NCI-H2196 (cell line): ENCODE measurements around the gene FILIP1L.

Source experiments
- DNase-seq: peaks from one replicate; lab custom pipeline; 2025; ENCODE audit not compliant: unreplicated experiment; lab: John Stamatoyannopoulos, UW

The FILIP1L gene

DNA sequence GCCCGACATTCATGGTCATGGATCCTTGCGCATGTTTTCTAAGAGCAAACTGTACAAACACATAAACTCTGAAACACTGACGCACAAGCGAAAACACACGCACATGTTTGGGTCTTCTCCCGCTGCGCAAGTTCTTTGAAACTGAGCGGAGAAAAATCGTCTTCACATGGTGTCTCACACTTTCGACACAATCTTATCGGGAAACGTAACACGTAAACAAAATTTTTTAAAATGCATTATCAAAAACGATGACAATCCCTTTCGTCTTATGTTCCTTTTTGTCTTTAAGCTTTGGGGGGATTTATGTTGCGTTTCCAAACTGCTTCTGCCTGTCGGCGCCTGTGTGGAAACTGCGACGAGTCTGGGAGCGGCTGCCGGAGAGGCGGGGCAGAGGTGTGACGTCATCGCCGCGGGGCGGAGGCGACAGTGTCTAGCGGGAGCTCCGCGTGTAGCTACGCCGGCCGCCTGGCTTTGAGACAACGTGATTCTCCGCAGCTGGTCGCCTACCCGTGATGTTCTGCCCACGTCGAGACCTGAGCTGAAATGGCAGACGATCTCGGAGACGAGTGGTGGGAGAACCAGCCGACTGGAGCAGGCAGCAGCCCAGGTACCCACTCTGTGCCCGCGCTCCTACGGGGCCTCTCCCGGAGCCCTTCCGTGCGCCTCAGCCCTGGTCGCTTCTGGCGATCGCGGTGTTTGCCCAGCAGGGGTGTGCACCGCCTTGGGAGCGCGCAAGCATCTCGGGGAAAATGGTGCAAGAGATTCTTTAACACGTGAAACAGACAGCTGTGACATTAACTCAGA lies 296.7 kb downstream of the FILIP1L start, which contains the start of gene CMSS1:
Gene CMSS1 (plus strand): TSS at position 426 of the 804 bp plus-strand sequence.
- peak; percentile 96 for DNase-seq

DNA sequence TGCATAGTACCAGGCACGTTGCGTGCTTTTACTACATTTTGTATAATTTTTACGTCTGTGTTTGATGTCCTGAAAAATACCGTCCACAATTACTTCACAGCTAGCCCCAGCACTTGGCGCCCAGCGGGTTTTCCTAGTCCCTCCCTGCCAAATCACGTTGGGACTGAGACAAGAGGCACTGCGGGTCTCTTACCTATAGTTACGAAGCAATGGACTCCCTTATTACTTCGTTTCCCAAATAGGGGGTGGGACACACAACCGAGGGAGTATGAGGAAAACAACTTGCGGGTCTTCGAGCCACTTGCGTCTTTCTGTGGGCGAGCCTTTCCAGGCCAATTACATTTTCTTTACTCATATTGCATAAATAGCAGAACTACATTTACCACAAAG lies 297.3 kb downstream of the FILIP1L start:
- DNase-seq = peak; percentile 27

DNA sequence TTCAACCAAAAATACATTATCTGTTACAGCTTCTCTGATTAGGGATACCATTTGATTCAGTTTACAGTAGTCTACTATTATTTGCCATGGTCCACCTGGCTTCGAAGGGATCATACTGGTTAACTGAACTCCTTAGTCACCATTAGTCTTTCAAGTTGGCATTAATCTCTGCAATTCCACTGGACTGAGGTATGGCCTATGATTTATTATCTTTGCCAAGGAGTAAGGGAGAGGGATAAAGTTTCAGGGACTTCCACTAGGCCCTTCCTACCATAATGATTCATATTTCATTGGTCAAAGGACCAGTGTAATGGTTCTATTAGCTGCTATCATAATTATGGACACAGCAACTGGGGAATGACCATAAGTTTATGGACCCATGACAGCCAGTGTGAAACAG lies 303.9 kb downstream of the FILIP1L start:
- no peak for DNase-seq

DNA sequence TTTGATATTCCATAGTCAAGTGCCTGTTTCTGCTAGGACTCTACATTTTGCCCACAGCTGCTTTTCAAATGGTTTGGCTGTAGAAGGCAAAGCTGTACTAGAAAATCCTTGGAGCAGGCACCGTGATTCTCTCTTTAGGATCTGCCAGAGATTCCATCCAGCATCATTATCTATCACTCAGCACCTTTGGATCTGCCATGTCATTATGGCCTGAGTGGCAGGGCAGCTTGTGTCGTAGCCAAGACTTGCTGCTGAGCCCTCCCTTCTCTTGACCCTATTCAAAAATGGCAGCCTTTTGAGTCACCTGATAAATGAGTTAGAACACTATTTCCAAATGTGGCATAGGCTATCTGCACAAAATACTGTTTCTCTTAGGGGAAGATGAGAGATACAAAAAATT lies 304.7 kb downstream of the FILIP1L start:
- DNase-seq = no peak

DNA sequence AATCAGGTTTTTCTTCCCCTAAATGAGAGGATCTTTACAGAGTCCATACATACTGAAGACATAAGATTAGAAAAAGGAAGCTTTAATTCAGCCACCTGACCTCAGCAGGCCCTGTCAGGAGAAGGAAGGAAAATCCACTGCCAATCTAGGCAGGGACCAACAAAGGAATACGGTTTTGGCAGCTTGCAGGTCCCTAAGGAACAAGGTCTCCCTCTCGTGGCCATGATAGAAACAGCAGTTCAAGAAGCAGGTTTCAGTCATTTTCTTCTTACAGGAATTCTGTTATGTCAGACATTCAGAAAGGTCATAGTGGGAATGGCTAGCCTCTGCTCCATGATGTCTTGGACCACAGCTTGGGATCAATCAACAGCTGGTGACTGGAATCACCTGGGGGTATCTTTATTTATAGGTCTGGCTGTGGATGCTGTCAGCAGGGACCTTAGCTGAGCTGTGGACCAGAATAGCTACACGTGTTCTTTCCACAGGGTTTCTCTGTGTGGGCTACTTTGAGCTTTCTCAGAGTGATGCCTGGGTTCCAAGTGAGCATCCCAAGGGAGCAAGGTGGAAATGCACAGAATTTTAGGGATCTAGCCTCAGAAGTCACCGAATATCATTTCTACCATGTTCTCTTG lies 306.0 kb downstream of the FILIP1L start:
- peak; percentile 70 for DNase-seq

DNA sequence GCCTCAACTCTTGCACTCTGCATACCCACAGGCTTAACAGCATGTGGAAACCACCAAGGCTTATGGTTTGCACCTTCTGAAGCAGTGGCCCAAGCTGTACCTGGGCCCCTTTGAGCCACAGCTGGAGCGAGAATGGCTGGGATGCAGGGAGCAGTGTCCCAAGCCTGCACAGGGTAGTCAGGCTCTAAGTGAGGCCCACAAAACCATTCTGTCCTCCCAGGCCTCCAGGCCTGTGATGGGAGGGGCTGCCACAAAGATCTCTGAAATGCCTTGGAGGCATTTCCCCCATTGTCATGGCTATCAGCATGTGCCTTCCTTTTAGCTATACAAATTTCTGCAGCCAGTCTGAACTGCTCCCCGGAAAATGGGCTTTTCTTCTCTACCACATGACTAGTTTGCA lies 309.1 kb downstream of the FILIP1L start:
- no peak for DNase-seq

DNA sequence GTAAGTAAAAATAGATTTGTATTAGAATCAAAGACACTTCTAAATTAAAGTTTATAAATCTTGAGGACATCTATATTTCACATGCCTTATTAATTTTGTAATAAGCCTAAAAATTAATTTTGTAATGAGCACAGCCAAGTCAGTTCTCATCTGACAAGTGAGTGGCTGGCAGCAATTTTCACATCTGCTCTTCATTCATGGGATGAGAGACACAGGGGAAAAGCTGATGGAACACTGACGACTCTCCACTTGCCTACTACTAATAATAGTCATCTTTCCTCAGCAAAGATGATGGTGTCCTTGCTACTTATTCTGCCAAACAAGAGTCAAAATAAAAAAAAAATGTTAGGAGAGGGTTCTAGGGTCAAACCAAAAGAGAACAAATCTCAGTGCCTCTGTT lies 311.0 kb downstream of the FILIP1L start:
- no peak for DNase-seq

DNA sequence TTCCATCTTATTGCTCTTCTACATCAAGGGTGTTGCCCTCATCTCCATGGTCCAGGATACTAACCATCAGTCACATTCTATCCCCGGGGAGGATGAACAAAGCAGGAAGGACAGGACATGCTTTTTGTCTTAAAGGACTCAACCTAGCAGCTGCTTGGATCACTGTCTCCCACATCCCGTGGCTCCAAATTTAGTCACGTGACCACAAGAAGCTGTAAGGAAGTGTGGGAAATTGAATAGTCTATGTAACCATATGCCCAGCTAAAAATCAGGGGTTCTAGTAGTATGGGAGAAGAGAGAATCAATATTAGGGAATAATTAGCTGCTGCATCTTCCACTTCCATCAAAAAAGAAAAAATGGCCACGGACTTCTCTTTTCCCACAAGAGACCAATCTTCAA lies 314.9 kb downstream of the FILIP1L start:
- no peak for DNase-seq

DNA sequence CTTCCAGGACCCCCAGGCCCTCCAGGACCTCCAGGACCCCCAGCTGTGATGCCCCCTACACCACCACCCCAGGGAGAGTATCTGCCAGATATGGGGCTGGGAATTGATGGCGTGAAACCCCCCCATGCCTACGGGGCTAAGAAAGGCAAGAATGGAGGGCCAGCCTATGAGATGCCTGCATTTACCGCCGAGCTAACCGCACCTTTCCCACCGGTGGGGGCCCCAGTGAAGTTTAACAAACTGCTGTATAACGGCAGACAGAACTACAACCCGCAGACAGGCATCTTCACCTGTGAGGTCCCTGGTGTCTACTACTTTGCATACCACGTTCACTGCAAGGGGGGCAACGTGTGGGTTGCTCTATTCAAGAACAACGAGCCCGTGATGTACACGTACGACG lies 318.7 kb downstream of the FILIP1L start:
- no peak for DNase-seq

DNA sequence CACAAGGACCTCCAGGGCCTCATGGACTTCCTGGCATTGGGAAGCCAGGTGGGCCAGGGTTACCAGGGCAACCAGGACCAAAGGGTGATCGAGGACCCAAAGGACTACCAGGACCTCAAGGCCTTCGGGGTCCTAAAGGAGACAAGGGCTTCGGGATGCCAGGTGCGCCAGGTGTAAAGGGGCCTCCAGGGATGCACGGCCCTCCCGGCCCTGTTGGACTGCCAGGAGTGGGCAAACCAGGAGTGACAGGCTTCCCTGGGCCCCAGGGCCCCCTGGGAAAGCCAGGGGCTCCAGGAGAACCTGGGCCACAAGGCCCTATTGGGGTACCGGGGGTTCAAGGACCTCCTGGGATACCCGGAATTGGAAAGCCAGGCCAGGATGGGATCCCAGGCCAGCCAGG lies 319.8 kb downstream of the FILIP1L start:
- DNase-seq = no peak

DNA sequence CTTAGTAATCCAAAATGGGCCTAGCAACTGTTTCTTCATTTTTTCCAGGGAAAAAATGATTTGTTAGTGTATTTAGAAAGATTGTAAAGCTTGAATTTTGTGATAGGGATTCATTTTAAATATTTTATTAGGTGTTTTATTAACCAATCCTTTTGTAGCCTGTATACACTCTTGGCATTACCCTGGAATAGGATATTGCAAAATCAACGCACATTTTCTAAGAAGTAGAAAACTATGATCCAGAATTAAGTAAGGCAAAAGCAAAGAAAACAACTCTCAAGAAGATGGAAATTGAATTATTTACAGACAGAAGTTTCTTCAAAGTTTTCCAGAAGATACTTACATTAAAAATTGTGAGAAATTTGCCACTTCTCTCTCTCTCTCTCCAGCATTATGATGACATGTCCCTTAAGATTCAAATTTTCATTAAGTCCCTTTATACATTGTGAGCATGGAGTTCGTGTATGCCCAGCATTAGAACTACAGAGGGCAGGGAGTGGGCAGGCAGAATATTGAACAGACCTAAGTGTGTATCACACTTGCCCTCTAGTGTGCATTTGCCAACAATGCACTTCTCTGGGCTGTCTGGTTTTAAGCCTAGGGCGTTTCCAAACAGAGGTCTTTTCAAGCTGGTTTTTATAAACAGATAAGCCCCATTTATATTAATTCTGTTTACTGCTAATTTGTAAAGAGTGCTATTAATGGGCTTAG lies 325.1 kb downstream of the FILIP1L start:
- peak; percentile 44 for DNase-seq
